PFSK-1 (cell line): ENCODE measurements around the gene MAP3K7.
A peak's percentile ranks its signal among the peaks of the same experiment; 100 is the strongest.

ENCODE experiments used
- POLR2AphosphoS5 ChIP-seq: IDR thresholded peaks from 2 replicates; pipeline ENCODE4 v1.6.1; 2012; ENCODE audit warnings: low read depth, mild to moderate bottlenecking, control low read depth, low read length, moderate library complexity
- REST ChIP-seq, 2 experiments: IDR thresholded peaks; 2 replicates each; pipeline versions ENCODE4 v1.6.1 to v1.8.0; 2011 to 2012; ENCODE audit warnings: low read depth in 2 of 2, low read length in 2 of 2, control low read depth in 1 of 2, inconsistent platforms in 1 of 2, mild to moderate bottlenecking in 1 of 2, moderate library complexity in 1 of 2; ENCODE audit not compliant: insufficient read depth in 1 of 2
- SIN3A ChIP-seq: IDR thresholded peaks from 2 replicates; pipeline ENCODE4 v1.6.1; 2012; ENCODE audit warnings: mild to moderate bottlenecking, low read length, moderate library complexity, borderline replicate concordance; ENCODE audit not compliant: insufficient read depth
- TAF1 ChIP-seq: IDR thresholded peaks from 2 replicates; pipeline ENCODE4 v1.6.1; 2012; ENCODE audit warnings: low read length, control low read depth, borderline replicate concordance; ENCODE audit not compliant: insufficient read depth

- TF ChIP-seq POLR2AphosphoS5, result peak; percentile 92
- no peak for TF ChIP-seq SIN3A
- TF ChIP-seq TAF1, result peak; percentile 80; the same call in 1 of the 2 replicates
- 0 out of 4 replicates have a peak, but pooled peaks of 1 of the 2 experiments have one; percentile 27 for TF ChIP-seq REST (IDR thresholded peaks at IDR 0.05; ENCODE audit: insufficient read depth in 1 of 2, low read depth in 2 of 2, low read length in 2 of 2)
These were observed at the start of gene MAP3K7 for GRCh38 chr6:90586836-90587638.
